Measurements from ENCODE around the gene PROM1.

GRCh38 chr4:16075975-16076757 lies 7.7 kb downstream of the PROM1 start:
- TF ChIP-seq, protein P1, sequence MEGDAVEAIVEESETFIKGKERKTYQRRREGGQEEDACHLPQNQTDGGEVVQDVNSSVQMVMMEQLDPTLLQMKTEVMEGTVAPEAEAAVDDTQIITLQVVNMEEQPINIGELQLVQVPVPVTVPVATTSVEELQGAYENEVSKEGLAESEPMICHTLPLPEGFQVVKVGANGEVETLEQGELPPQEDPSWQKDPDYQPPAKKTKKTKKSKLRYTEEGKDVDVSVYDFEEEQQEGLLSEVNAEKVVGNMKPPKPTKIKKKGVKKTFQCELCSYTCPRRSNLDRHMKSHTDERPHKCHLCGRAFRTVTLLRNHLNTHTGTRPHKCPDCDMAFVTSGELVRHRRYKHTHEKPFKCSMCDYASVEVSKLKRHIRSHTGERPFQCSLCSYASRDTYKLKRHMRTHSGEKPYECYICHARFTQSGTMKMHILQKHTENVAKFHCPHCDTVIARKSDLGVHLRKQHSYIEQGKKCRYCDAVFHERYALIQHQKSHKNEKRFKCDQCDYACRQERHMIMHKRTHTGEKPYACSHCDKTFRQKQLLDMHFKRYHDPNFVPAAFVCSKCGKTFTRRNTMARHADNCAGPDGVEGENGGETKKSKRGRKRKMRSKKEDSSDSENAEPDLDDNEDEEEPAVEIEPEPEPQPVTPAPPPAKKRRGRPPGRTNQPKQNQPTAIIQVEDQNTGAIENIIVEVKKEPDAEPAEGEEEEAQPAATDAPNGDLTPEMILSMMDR (conservative IDR thresholded peaks at IDR 0.05; ENCODE audit: low read length), result no peak
- no peak for TF ChIP-seq EZH2phosphoT487 (IDR thresholded peaks at IDR 0.05; ENCODE audit: borderline replicate concordance)
